GM12801 (cell line): ENCODE measurements around the gene NTRK3.

ENCODE experiments used
- TF ChIP-seq, protein P1 (sequence below): IDR thresholded peaks from one replicate; pipeline ENCODE4 v1.5.1; 2011; ENCODE audit warnings: control low read depth; ENCODE audit not compliant: insufficient read length; ENCODE audit errors: extremely low read depth

The NTRK3 gene

DNA sequence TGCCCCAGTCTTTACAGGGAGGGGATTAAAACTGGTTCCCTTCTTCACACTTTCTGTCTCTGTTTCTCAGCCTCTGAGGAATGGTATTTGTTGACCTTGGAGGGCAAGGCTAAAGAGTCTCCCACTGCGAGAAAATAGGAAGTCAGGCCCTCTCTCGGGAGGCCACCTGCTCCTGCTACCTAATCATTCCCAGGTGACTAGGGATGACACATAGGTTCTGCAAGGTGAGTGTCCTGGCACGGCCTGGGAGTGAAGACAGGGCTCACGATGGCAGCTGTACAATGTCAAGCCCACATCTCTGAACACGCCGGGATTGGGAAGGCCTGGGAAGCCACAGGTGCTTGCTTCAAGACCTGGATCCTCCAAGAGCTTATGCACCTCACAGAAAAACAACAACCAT is 314.2 kb downstream of the NTRK3 start:
- TF ChIP-seq, protein P1, sequence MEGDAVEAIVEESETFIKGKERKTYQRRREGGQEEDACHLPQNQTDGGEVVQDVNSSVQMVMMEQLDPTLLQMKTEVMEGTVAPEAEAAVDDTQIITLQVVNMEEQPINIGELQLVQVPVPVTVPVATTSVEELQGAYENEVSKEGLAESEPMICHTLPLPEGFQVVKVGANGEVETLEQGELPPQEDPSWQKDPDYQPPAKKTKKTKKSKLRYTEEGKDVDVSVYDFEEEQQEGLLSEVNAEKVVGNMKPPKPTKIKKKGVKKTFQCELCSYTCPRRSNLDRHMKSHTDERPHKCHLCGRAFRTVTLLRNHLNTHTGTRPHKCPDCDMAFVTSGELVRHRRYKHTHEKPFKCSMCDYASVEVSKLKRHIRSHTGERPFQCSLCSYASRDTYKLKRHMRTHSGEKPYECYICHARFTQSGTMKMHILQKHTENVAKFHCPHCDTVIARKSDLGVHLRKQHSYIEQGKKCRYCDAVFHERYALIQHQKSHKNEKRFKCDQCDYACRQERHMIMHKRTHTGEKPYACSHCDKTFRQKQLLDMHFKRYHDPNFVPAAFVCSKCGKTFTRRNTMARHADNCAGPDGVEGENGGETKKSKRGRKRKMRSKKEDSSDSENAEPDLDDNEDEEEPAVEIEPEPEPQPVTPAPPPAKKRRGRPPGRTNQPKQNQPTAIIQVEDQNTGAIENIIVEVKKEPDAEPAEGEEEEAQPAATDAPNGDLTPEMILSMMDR, result no peak

DNA sequence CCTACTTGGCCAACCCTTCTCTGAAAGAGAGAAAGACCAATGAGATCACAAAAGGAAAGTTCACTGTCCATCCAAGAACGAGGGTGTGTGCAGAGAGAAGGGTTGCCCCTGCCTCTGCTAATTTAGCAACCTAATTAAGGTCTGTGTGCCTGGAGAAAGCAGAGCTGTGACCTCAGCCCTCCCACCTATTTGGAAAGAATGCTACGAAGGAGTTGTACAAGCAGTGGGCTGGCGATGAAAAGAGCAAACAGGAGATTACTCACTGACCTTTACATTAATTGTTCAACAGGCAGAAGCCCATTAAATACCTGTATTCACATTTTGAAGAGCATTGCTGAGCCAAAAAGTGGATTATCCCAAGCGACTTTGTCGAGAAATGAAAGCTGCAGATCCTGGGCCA is 314.9 kb downstream of the NTRK3 start:
- TF ChIP-seq, protein P1, result no peak

DNA sequence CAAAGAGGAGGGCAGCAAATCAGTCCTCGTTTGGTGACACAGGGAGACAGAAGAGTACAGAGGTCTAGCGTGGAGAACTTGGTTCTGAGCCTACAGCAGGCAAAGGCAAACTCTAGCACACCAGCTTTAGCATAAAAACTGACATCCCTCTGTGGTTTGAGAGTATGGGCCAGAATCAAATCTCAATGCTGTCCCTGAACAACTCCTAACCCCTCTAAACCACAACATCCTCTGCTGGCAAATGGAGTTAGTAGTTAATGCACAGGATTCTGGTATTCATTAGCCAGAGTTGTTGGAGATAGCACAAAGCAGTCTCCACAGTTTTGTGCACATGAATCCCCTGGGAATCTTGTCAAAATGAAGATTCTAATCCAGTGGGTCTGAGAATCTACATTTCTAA is 315.8 kb downstream of the NTRK3 start:
- TF ChIP-seq, protein P1, result no peak

DNA sequence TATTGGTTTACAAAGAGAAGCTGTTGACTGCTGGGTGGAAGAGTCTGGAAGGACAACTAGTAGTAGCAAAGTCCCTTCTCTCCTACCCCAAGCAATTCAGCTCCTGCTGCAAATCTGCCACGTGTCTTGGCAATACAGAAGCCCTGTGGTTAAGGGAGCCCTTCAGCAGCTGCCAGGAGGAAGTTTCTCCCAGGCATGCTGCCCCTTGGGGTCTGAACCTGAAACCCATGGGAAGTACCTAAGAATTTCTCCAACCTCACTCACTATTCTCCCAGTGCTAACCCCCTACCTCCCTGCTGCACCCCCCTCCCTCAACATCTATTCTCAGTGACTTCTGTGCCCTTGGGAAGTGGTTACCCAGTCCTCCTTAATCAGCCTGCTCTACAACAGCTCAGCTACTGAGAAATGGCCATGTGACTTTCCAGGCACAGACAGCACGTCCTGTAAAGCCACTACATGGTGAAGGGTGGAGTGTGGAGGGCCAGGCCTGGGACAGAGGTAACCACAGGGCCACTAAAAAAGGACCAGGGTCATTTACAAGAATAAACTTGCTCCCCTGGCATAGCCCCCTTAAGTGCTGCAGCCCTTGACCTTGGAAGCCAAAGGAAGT is 316.6 kb downstream of the NTRK3 start:
- TF ChIP-seq, protein P1, result no peak

DNA sequence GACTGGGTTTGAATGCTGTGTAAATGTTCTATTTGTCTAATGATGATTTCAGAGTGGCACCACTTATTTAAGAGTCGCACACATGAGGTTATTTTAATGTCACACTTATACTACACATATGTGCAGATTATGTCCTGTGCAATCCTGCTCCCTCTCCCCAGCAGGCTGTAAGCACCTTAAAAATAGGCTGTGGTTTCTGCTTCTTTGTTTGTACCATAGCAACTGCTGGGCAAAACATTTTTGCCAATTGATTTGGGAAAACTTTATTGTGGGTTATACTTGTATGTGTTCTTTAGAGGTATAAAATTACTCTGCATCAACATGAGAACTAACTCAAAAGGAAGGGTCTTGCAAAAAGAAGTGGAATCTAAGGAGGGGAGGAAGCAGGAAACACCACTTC is 318.5 kb downstream of the NTRK3 start:
- TF ChIP-seq, protein P1, result no peak

DNA sequence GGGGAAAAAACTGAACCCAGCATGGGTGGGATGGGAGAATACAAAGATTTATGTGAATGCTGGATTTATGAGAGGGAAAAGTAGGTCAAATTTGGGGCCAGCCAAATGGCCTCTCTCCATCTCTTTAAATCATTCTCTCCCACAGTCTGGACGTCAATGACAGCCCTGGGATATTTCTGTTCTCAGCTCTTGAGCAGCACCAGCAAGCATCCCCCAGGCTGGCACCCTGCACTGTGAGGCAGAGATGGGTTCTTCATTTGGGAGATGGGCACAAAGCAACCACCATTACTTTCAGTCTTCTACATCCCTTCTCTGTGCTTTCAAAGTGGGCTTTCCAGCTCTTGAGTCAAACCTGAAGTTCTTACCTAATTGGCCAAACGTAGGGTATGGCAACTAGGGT is 321.0 kb downstream of the NTRK3 start:
- TF ChIP-seq, protein P1, result no peak

DNA sequence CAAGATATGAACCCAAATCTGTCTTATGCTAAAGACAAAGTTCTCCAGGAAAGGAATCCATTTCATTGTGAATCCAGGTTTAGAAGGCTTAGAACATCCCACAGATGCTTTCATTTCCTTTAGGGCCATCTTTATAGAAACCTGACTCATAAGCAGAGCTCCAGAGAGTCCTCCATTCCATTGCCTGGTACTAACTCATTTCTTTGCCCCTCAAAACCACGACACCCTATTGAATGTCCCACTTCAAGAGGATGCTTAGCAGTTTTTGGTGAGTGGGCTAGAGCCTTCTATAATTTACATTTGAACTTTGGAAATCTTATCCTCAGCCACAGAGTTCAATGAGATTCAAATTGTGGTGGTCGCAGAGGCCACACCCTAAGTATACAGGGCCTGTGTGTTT is 325.0 kb downstream of the NTRK3 start:
- TF ChIP-seq, protein P1, result no peak
